Upper lobe of right lung (tissue), 1 donor: ENCODE data around the gene ZNF660. TPM values are rescaled to one million over a fixed set of nuclear protein-coding genes. Genes with fewer than 3 reads are reported as not detected.

ENCODE experiments used
- ATAC-seq: fragments of 200-7000 bp; cut with Tn5 transposase; one replicate; pipeline ENCODE4 v1.9.1; 2020; ENCODE audit warnings: mild to moderate bottlenecking, moderate library complexity
- DNase-seq: peaks from one replicate; pipeline ENCODE4 v3.0.0-alpha.2; 2020
- H3K27ac ChIP-seq: fragments of 200-600 bp; one replicate; pipeline ENCODE4 v1.8.0; 2022
- H3K27me3 ChIP-seq: fragments of 200-600 bp; one replicate; pipeline ENCODE4 v1.8.0; 2022; ENCODE audit warnings: mild to moderate bottlenecking
- H3K36me3 ChIP-seq: fragments of 200-600 bp; one replicate; pipeline ENCODE4 v1.8.0; 2022
- H3K4me1 ChIP-seq: fragments of 200-600 bp; one replicate; pipeline ENCODE4 v1.8.0; 2022
- H3K4me3 ChIP-seq: fragments of 200-600 bp; one replicate; pipeline ENCODE4 v1.8.0; 2022; ENCODE audit warnings: mild to moderate bottlenecking
- H3K9me3 ChIP-seq: fragments of 200-600 bp; one replicate; pipeline ENCODE4 v1.8.0; 2022
- CTCF ChIP-seq: fragments of 200-600 bp; IDR thresholded peaks from one replicate; pipeline ENCODE4 v1.8.0; 2022; ENCODE audit warnings: antibody characterized with exemption
- intact Hi-C: fragments of 100-400 bp; cut with DNase I; formaldehyde crosslinking; loops from one replicate; pipeline ENCODE4 v1.11.0; 2022
- total RNA-seq: library from RNA; stranded (reverse); fragmentation: NEBNext Ultra II Directional; extraction: Animal tissue kit (Norgen Biotek cat#: 25700); gene quantifications from one replicate; pipeline ENCODE4 v1.2.1, GENCODE V29; 2021
- donor health status: DM: no; HTN: yes; CAD: no; lungs with severe emphysema.

The ZNF660 gene
- total RNA-seq, 1 donor from 2014 or later: 5.9 TPM

- peaks cover 3% of the 10 kb centered on the region for H3K9me3 ChIP-seq
- intact Hi-C loops: no loop called here
- no peak for TF ChIP-seq CTCF
- ATAC-seq: peak; percentile 99
- peaks cover 6% of the 10 kb centered on the region for H3K4me1 ChIP-seq
- peak; percentile 90 for DNase-seq
- H3K27me3 ChIP-seq: no peaks in the 10 kb centered on the region
- peaks cover 30% of the 10 kb centered on the region for H3K36me3 ChIP-seq
- peak within 1 kb of the TSS; percentile 77 for H3K27ac ChIP-seq
- H3K4me3 ChIP-seq: peak within 1 kb of the TSS; percentile 80
These were observed 63.9 kb downstream of the ZNF660 start, which contains the start of gene ZNF35 for GRCh38 chr3:44648564-44649229. Gene ZNF35 (plus strand): TSS chr3:44648732. CDS start chr3:44651068, 2,336 bp downstream.

Other genes with a start within 250 kb of the ZNF660 start
- 33.2 TPM for gene TCAIM, start 246.2 kb upstream of the ZNF660 start, total RNA-seq
- 19.8 TPM for gene ZNF445, start 107.3 kb upstream of the ZNF660 start, total RNA-seq
- gene ZKSCAN7, start 29.8 kb upstream of the ZNF660 start, total RNA-seq: 3.6 TPM
- gene ZNF197, start 40.1 kb downstream of the ZNF660 start, total RNA-seq: 14.2 TPM
- gene ZNF35, start 63.8 kb downstream of the ZNF660 start, total RNA-seq: 10.0 TPM
- 4.1 TPM for gene ZNF502, start 127.7 kb downstream of the ZNF660 start, total RNA-seq
- 4.5 TPM for gene ZNF501, start 144.7 kb downstream of the ZNF660 start, total RNA-seq
- gene KIAA1143, start 176.7 kb downstream of the ZNF660 start, total RNA-seq: 25.2 TPM
- 0.81 TPM for gene KIF15, start 176.8 kb downstream of the ZNF660 start, total RNA-seq